Gastroesophageal sphincter (tissue), 4 donors: ENCODE data around the gene PCBP3. TPM values are rescaled to one million over a fixed set of nuclear protein-coding genes. Genes with fewer than 3 reads are reported as not detected.
"Not testable (repeated sequence)": the region's sequence is repeated elsewhere in the genome, so short reads cannot be mapped to it uniquely, and the experiment has no call there.

Experiments used
- ATAC-seq: fragments of 150-250 bp; one replicate; pipeline ENCODE4 v1.9.1; 2016; ENCODE audit warnings: mild to moderate bottlenecking, moderate library complexity
- H3K27ac ChIP-seq, 4 donors: fragments of 200-600 bp; sonication (generic) in 3 of 4; 1 replicate in 3 of 4; 2 replicates in 1 of 4; pipeline ENCODE4 v1.5.1; 2016 to 2019
- H3K27me3 ChIP-seq: fragments of 200-600 bp; sonication (generic); one replicate; pipeline ENCODE4 v1.5.1; 2019
- H3K36me3 ChIP-seq, 2 donors: fragments of 200-600 bp; sonication (generic); one replicate each; pipeline ENCODE4 v1.5.1; 2019; ENCODE audit warnings: control low read depth in 1 of 2
- H3K4me1 ChIP-seq, 3 donors: fragments of 200-600 bp; sonication (generic); 1 replicate in 2 of 3; 2 replicates in 1 of 3; pipeline ENCODE4 v1.5.1; 2016 to 2019; ENCODE audit warnings: control low read depth in 2 of 3
- H3K4me3 ChIP-seq, 2 donors: fragments of 200-600 bp; sonication (generic); one replicate each; pipeline ENCODE4 v1.5.1; 2019; ENCODE audit warnings: mild to moderate bottlenecking in 1 of 2, moderate library complexity in 1 of 2
- H3K9me3 ChIP-seq, 3 donors: fragments of 200-600 bp; sonication (generic); one replicate each; pipeline ENCODE4 v1.5.1; 2017 to 2019; ENCODE audit warnings: control low read depth in 2 of 3
- CTCF ChIP-seq, 4 experiments: fragments of 200-600 bp in 2 of 4; fragments of 450-650 bp in 2 of 4; sonication (generic) in 1 of 4; IDR thresholded peaks; one replicate each; pipeline ENCODE4 v1.5.1; 2017 to 2019; ENCODE audit warnings: antibody characterized with exemption in 4 of 4, mild to moderate bottlenecking in 2 of 4, moderate library complexity in 2 of 4
- EP300 ChIP-seq: sonication (generic); formaldehyde crosslinking; IDR thresholded peaks from one replicate; pipeline ENCODE4 v1.6.1; 2017; ENCODE audit warnings: antibody characterized with exemption, mild to moderate bottlenecking
- POLR2A ChIP-seq, 2 donors: fragments of 450-650 bp; IDR thresholded peaks; one replicate each; pipeline ENCODE4 v1.6.1; 2017; ENCODE audit warnings: antibody characterized with exemption in 2 of 2, mild to moderate bottlenecking in 2 of 2, moderate library complexity in 1 of 2
- POLR2AphosphoS5 ChIP-seq: sonication (generic); formaldehyde crosslinking; IDR thresholded peaks from one replicate; pipeline ENCODE4 v1.6.1; 2017; ENCODE audit warnings: antibody characterized with exemption
- WGBS, 2 donors: methylation state at CpG; one replicate each; pipeline ENCODE4 v1.1.5; 2018; ENCODE audit warnings: low coverage in 1 of 2; 5-methylcytosine and 5-hydroxymethylcytosine counted together
- total RNA-seq, 4 donors: library from RNA; depleted of rRNA; stranded (reverse); fragments of >200 nt; gene quantifications; one replicate each; pipeline ENCODE4 v1.1.0, GENCODE V29; 2016

PCBP3 gene
- total RNA-seq, 4 donors from 2014 or later = 5.1 to 14.8 (median 10.4) TPM

GRCh38 chr21:45831991-45832740 lies 188.6 kb downstream of the PCBP3 start:
- TF ChIP-seq POLR2A (IDR thresholded peaks at IDR 0.05) (no peak), CTCF (IDR thresholded peaks at IDR 0.05) (no peak), EP300 (no peak), POLR2AphosphoS5 (no peak)
- H3K4me1 ChIP-seq = peaks cover 0 to 13% (median 0%) of the 10 kb centered on the region in 3 donors
- H3K4me3 ChIP-seq = no peak overlapping the region
- no peaks in the 10 kb centered on the region for H3K9me3 ChIP-seq
- no peaks in the 10 kb centered on the region for H3K27me3 ChIP-seq
- ATAC-seq = no peak
- no peak overlapping the region for H3K27ac ChIP-seq
- WGBS, 2 donors = 52 to 55% methylated on average over 7 to 11 of the region's 14 CpGs
- H3K36me3 ChIP-seq = no peaks in the 10 kb centered on the region

- H3K4me1 ChIP-seq = peaks cover 0 to 13% (median 0%) of the 10 kb centered on the region in 3 donors
- not testable (repeated sequence) for H3K27me3 ChIP-seq, H3K4me3 ChIP-seq, H3K9me3 ChIP-seq, H3K36me3 ChIP-seq, H3K27ac ChIP-seq, ATAC-seq
- WGBS, 2 donors = 82 to 85% methylated on average over 8 to 11 of the region's 12 CpGs
Measured at GRCh38 chr21:45832741-45833235, 189.3 kb downstream of the PCBP3 start.

- H3K27me3 ChIP-seq = no peaks in the 10 kb centered on the region
- H3K36me3 ChIP-seq = no peaks in the 10 kb centered on the region
- ATAC-seq = no peak
- peaks cover 0 to 13% (median 0%) of the 10 kb centered on the region in 3 donors for H3K4me1 ChIP-seq
- H3K9me3 ChIP-seq = no peaks in the 10 kb centered on the region
- WGBS, 2 donors = no CpG with 5 or more reads among the region's 6 CpGs
- H3K27ac ChIP-seq = no peak overlapping the region
- no peak for TF ChIP-seq POLR2A (IDR thresholded peaks at IDR 0.05)
- H3K4me3 ChIP-seq = no peak overlapping the region
Measured at GRCh38 chr21:45833414-45833813, 189.9 kb downstream of the PCBP3 start.

- no peak overlapping the region for H3K4me3 ChIP-seq
- WGBS, 2 donors = 87 to 93% methylated on average over 3 to 6 of the region's 24 CpGs
- no peak for TF ChIP-seq POLR2AphosphoS5
- TF ChIP-seq POLR2A (IDR thresholded peaks at IDR 0.05) = no peak
- no peak for TF ChIP-seq CTCF (IDR thresholded peaks at IDR 0.05)
- TF ChIP-seq EP300 = no peak
- H3K27me3 ChIP-seq = no peaks in the 10 kb centered on the region
- H3K27ac ChIP-seq = no peak overlapping the region
- H3K36me3 ChIP-seq = no peaks in the 10 kb centered on the region
- ATAC-seq = no peak
- no peaks in the 10 kb centered on the region for H3K9me3 ChIP-seq
- H3K4me1 ChIP-seq = peaks cover 0 to 13% (median 0%) of the 10 kb centered on the region in 3 donors
Measured at GRCh38 chr21:45834026-45834715, 190.6 kb downstream of the PCBP3 start.

- peaks cover 0 to 13% (median 0%) of the 10 kb centered on the region in 3 donors for H3K4me1 ChIP-seq
- no peak overlapping the region for H3K27ac ChIP-seq
- H3K4me3 ChIP-seq = no peak overlapping the region
- H3K36me3 ChIP-seq = no peaks in the 10 kb centered on the region
- H3K9me3 ChIP-seq = no peaks in the 10 kb centered on the region
- peak; percentile 37 for ATAC-seq
- WGBS, 2 donors = 80% methylated on average over 6 of the region's 24 CpGs; no CpG with 5 or more reads in 1 of the 2 donors
- TF ChIP-seq POLR2AphosphoS5 (no peak), EP300 (no peak), CTCF (IDR thresholded peaks at IDR 0.05) (no peak), POLR2A (IDR thresholded peaks at IDR 0.05) (no peak)
- H3K27me3 ChIP-seq = no peaks in the 10 kb centered on the region
Measured at GRCh38 chr21:45834821-45835293, 191.3 kb downstream of the PCBP3 start.
